Lower leg skin (tissue), 4 donors: ENCODE measurements around the gene HINFP. TPM values are rescaled to one million over a fixed set of nuclear protein-coding genes. Genes with fewer than 3 reads are reported as not detected.

Experiments
- DNase-seq, 2 donors: peaks; one replicate each; pipeline ENCODE4 v3.0.0-alpha.2; 2019; ENCODE audit warnings: low spot score in 2 of 2
- H3K4me3 ChIP-seq: fragments of 200-600 bp; sonication (generic); 2 replicates; pipeline ENCODE4 v1.5.1; 2017; ENCODE audit warnings: mild to moderate bottlenecking, low read depth; ENCODE audit not compliant: poor library complexity, severe bottlenecking
- CTCF ChIP-seq, 3 donors: fragments of 450-650 bp; IDR thresholded peaks; one replicate each; pipeline ENCODE4 v1.5.1; 2016; ENCODE audit warnings: antibody characterized with exemption in 3 of 3, mild to moderate bottlenecking in 3 of 3, moderate library complexity in 2 of 3
- POLR2A ChIP-seq, 2 donors: fragments of 450-650 bp; IDR thresholded peaks; one replicate each; pipeline ENCODE4 v1.6.1; 2016 to 2017; ENCODE audit warnings: antibody characterized with exemption in 2 of 2, mild to moderate bottlenecking in 1 of 2, moderate library complexity in 1 of 2
- WGBS, 2 donors: methylation state at CpG; one replicate each; pipeline ENCODE4 v1.1.5; 2018; 5-methylcytosine and 5-hydroxymethylcytosine counted together
- intact Hi-C: fragments of 100-400 bp; cut with DNase I; formaldehyde crosslinking; loops from one replicate; pipeline ENCODE4 v1.15.0; 2023; ENCODE audit warnings: low total_unique reads
- total RNA-seq, 4 donors: library from RNA; depleted of rRNA; stranded (reverse); fragments of >200 nt; gene quantifications; one replicate each; pipeline ENCODE4 v1.1.0, GENCODE V29; 2016

HINFP gene
- total RNA-seq, 4 donors from 2014 or later = 15.0 to 39.6 (median 31.2) TPM

- no peak for DNase-seq
- intact Hi-C loops = no loop called here
These were observed 27.3 kb downstream of the HINFP start for GRCh38 chr11:119148720-119149017.

GRCh38 chr11:119149018-119149785, 27.8 kb downstream of the HINFP start, which contains the start of gene ABCG4:
TSS of gene ABCG4 (plus strand) at chr11:119149052. CDS start at chr11:119149966, 914 bp downstream.
- 1% methylated on average over 37 to 43 of the region's 73 CpGs for WGBS, 2 donors
- intact Hi-C loops = no loop called here
- no peak for DNase-seq

More at GRCh38 chr11:119148720-119149017, 27.3 kb downstream of the HINFP start:
- peak overlapping the region; percentile 40 for H3K4me3 ChIP-seq
- 3 to 7% methylated on average over 16 of the region's 16 CpGs for WGBS, 2 donors
- TF ChIP-seq POLR2A (IDR thresholded peaks at IDR 0.05) (no peak), CTCF (IDR thresholded peaks at IDR 0.05) (no peak)

GRCh38 chr11:119149786-119150275, 28.5 kb downstream of the HINFP start:
- no peak for TF ChIP-seq CTCF (IDR thresholded peaks at IDR 0.05)
- TF ChIP-seq POLR2A (IDR thresholded peaks at IDR 0.05) = no peak
- DNase-seq = no peak
- intact Hi-C loops = no loop called here
- WGBS, 2 donors = 30 to 44% methylated on average over 30 to 33 of the region's 33 CpGs
- no peak overlapping the region for H3K4me3 ChIP-seq

More at GRCh38 chr11:119149018-119149785, 27.8 kb downstream of the HINFP start, which contains the start of gene ABCG4:
- no peak for TF ChIP-seq CTCF (IDR thresholded peaks at IDR 0.05)
- TF ChIP-seq POLR2A (IDR thresholded peaks at IDR 0.05) = no peak
- H3K4me3 ChIP-seq = peak within 1 kb of the TSS; percentile 40

GRCh38 chr11:119152043-119152442, 30.7 kb downstream of the HINFP start:
- TF ChIP-seq CTCF (IDR thresholded peaks at IDR 0.05) (no peak), POLR2A (IDR thresholded peaks at IDR 0.05) (no peak)
- no peak for DNase-seq
- H3K4me3 ChIP-seq = no peak overlapping the region
- WGBS, 2 donors = 79 to 82% methylated on average over 9 of the region's 9 CpGs
- intact Hi-C loops = no loop called here

- TF ChIP-seq CTCF (IDR thresholded peaks at IDR 0.05) (no peak), POLR2A (IDR thresholded peaks at IDR 0.05) (no peak)
- no peak overlapping the region for H3K4me3 ChIP-seq
- intact Hi-C loops = no loop called here
- WGBS, 2 donors = 87 to 96% methylated on average over 4 of the region's 4 CpGs
- DNase-seq = no peak
These were observed 31.2 kb downstream of the HINFP start for GRCh38 chr11:119152604-119153003.
